SK-N-SH (cell line): ENCODE measurements around the gene DEAF1. TPM values are rescaled to one million over a fixed set of nuclear protein-coding genes. Genes with fewer than 3 reads are reported as not detected.

Experiments used
- CTCF ChIA-PET: fragments of 300-600, 350-600 bp; formaldehyde crosslinking; extraction: SDS; loops from one replicate; lab custom pipeline; 2021; lab: Yijun Ruan, JAX
- POLR2A ChIA-PET: fragments of 350-600 bp; sonication (Branson Sonifier 250); formaldehyde crosslinking; extraction: SDS; loops from one replicate; lab custom pipeline; 2020; ENCODE audit warnings: antibody characterized with exemption, inconsistent platforms; lab: Yijun Ruan, JAX
- DNase-seq: peaks from one replicate; pipeline ENCODE4 v3.0.0; 2012
- H2AFZ ChIP-seq: fragments of 200-600 bp; sonication (generic); 2 replicates; pipeline ENCODE4 v1.8.1; 2016; ENCODE audit warnings: antibody characterized with exemption, mild to moderate bottlenecking, low read depth
- H3F3A ChIP-seq: fragments of 200-600 bp; sonication (generic); replicated peaks from 2 replicates; pipeline ENCODE3; 2016; ENCODE audit warnings: antibody characterized with exemption, mild to moderate bottlenecking; ENCODE audit not compliant: insufficient read depth
- H3K27ac ChIP-seq, 2 experiments: fragments of 200-500 bp in 1 of 2; fragments of 200-600 bp in 1 of 2; sonication (Bioruptor generic) in 1 of 2; sonication (generic), shearing (Covaris generic) in 1 of 2; 2 replicates each; pipeline versions ENCODE4 v1.5.1 to v1.6.1; 2014 to 2016; ENCODE audit warnings: low read depth in 2 of 2, inconsistent platforms in 1 of 2, low read length in 1 of 2, mild to moderate bottlenecking in 1 of 2, mixed read lengths in 1 of 2
- H3K27me3 ChIP-seq: fragments of 200-600 bp; sonication (generic), shearing (Covaris generic); 2 replicates; pipeline ENCODE4 v1.6.1; 2016; ENCODE audit warnings: mixed run types; ENCODE audit not compliant: insufficient read depth
- H3K36me3 ChIP-seq, 2 experiments: fragments of 200-500 bp in 1 of 2; fragments of 200-600 bp in 1 of 2; sonication (Bioruptor generic) in 1 of 2; sonication (generic) in 1 of 2; replicated peaks in 1 of 2; 2 replicates each; pipeline versions ENCODE3 to v1.5.1; 2014 to 2016; ENCODE audit warnings: low read length in 1 of 2, mild to moderate bottlenecking in 1 of 2; ENCODE audit not compliant: insufficient read depth in 2 of 2, control insufficient read depth in 1 of 2
- H3K4me1 ChIP-seq, 2 experiments: fragments of 200-500 bp in 1 of 2; fragments of 200-600 bp in 1 of 2; sonication (Bioruptor generic) in 1 of 2; sonication (generic), shearing (Covaris generic) in 1 of 2; 2 replicates each; pipeline versions ENCODE4 v1.5.1 to v1.6.1; 2014 to 2016; ENCODE audit warnings: low read depth in 1 of 2, low read length in 1 of 2, mixed run types in 1 of 2; ENCODE audit not compliant: insufficient read depth in 2 of 2, control insufficient read depth in 1 of 2
- H3K4me2 ChIP-seq: fragments of 200-600 bp; sonication (generic), shearing (Covaris generic); 2 replicates; pipeline ENCODE4 v1.6.1; 2017; ENCODE audit warnings: mixed run types
- H3K4me3 ChIP-seq, 2 experiments: fragments of 200-500 bp in 1 of 2; fragments of 200-600 bp in 1 of 2; sonication (Bioruptor generic) in 1 of 2; sonication (generic), shearing (Covaris generic) in 1 of 2; 2 replicates each; pipeline versions ENCODE4 v1.5.1 to v1.8.1; 2014 to 2016; ENCODE audit warnings: low read depth in 2 of 2, inconsistent platforms in 1 of 2, low read length in 1 of 2, mild to moderate bottlenecking in 1 of 2, mixed read lengths in 1 of 2, moderate library complexity in 1 of 2
- H3K79me2 ChIP-seq: fragments of 200-600 bp; sonication (generic); 2 replicates; pipeline ENCODE4 v1.8.1; 2017; ENCODE audit warnings: mild to moderate bottlenecking; ENCODE audit not compliant: insufficient read depth
- H3K9ac ChIP-seq: fragments of 200-600 bp; sonication (generic); 2 replicates; pipeline ENCODE4 v1.6.1; 2017; ENCODE audit warnings: mixed run types
- H3K9me2 ChIP-seq: fragments of 200-600 bp; sonication (generic); 2 replicates; pipeline ENCODE4 v1.6.1; 2017; ENCODE audit warnings: mixed run types
- H3K9me3 ChIP-seq: fragments of 200-600 bp; sonication (generic); 2 replicates; pipeline ENCODE4 v1.6.1; 2017; ENCODE audit warnings: mixed run types, mild to moderate bottlenecking, moderate library complexity
- H4K20me1 ChIP-seq: fragments of 200-600 bp; sonication (generic); 2 replicates; pipeline ENCODE4 v1.6.1; 2017; ENCODE audit warnings: mild to moderate bottlenecking, mixed run types; ENCODE audit not compliant: insufficient read depth
- CTCF ChIP-seq: fragments of 200-600 bp; sonication (generic); IDR thresholded peaks from 2 replicates; pipeline ENCODE4 v1.6.1; 2017; ENCODE audit warnings: antibody characterized with exemption, mild to moderate bottlenecking, moderate library complexity
- EP300 ChIP-seq, 2 experiments: IDR thresholded peaks; 2 replicates each; pipeline versions ENCODE4 v1.4.0 to v1.6.1; 2012; ENCODE audit warnings: borderline replicate concordance in 1 of 2, low read depth in 1 of 2, low read length in 1 of 2
- FOXJ3 ChIP-seq: sonication (generic); formaldehyde crosslinking; IDR thresholded peaks from 2 replicates; pipeline ENCODE4 v1.5.1; 2020; ENCODE audit warnings: mild to moderate bottlenecking, missing genetic modification reagents
- IRF3 ChIP-seq: fragments of 150-350 bp; IDR thresholded peaks from 2 replicates; pipeline ENCODE4 v1.6.1; 2016; ENCODE audit warnings: mild to moderate bottlenecking, low read depth, low read length
- MEF2A ChIP-seq: IDR thresholded peaks from 2 replicates; pipeline ENCODE4 v1.4.0; 2012; ENCODE audit warnings: low read depth, borderline replicate concordance
- MXI1 ChIP-seq: IDR thresholded peaks from 2 replicates; pipeline ENCODE4 v1.6.1; 2012; ENCODE audit warnings: mild to moderate bottlenecking, low read depth, low read length, improper control_type of control experiment
- NRF1 ChIP-seq: IDR thresholded peaks from 2 replicates; pipeline ENCODE4 v1.6.1; 2012; ENCODE audit warnings: low read depth, mild to moderate bottlenecking, low read length
- PBX3 ChIP-seq: IDR thresholded peaks from 2 replicates; pipeline ENCODE4; 2012
- POLR2AphosphoS5 ChIP-seq: IDR thresholded peaks from 2 replicates; pipeline ENCODE4 v1.6.1; 2012; ENCODE audit warnings: low read depth, low read length
- RAD21 ChIP-seq: IDR thresholded peaks from 2 replicates; pipeline ENCODE4 v1.6.1; 2012; ENCODE audit warnings: mild to moderate bottlenecking, low read length
- REST ChIP-seq: IDR thresholded peaks from 2 replicates; pipeline ENCODE4 v1.6.1; 2012; ENCODE audit warnings: mild to moderate bottlenecking, low read depth, low read length, moderate library complexity
- RFX5 ChIP-seq: IDR thresholded peaks from 2 replicates; pipeline ENCODE4 v1.6.1; 2012; ENCODE audit warnings: mild to moderate bottlenecking, improper control_type of control experiment, low read length
- SMC3 ChIP-seq: IDR thresholded peaks from 2 replicates; pipeline ENCODE4 v1.6.1; 2012; ENCODE audit warnings: low read depth, low read length, improper control_type of control experiment
- TCF12 ChIP-seq: IDR thresholded peaks from 2 replicates; pipeline ENCODE4 v1.4.0; 2012
- TEAD4 ChIP-seq: IDR thresholded peaks from 2 replicates; pipeline ENCODE4 v1.4.0; 2012; ENCODE audit warnings: mild to moderate bottlenecking, borderline replicate concordance; ENCODE audit not compliant: insufficient read depth
- USF2 ChIP-seq: fragments of 150-350 bp; IDR thresholded peaks from 2 replicates; pipeline ENCODE4 v1.6.1; 2017; ENCODE audit warnings: antibody characterized with exemption, low read length, low read depth, borderline replicate concordance
- YY1 ChIP-seq: IDR thresholded peaks from 2 replicates; pipeline ENCODE4 v1.4.0; 2012; ENCODE audit warnings: low read depth, mild to moderate bottlenecking
- WGBS: methylation state at CpG from one replicate; pipeline ENCODE4 v1.1.6; 2017; ENCODE audit warnings: low lambda C conversion rate; 5-methylcytosine and 5-hydroxymethylcytosine counted together
- polyA plus RNA-seq, 3 experiments: library from polyadenylated mRNA; depleted of rRNA; stranded (reverse); fragments of >200 nt; gene quantifications; 2 replicates each; pipeline ENCODE4 v1.2.3, GENCODE V29; 2012

Gene DEAF1
- polyA plus RNA-seq, 1 of the 3 experiments (the other 2 are of a cell fraction): 40.6 TPM

GRCh38 chr11:733072-733471, 38.0 kb upstream of the DEAF1 start:
- TF ChIP-seq MXI1 (no peak), TEAD4 (no peak), PBX3 (no peak), RAD21 (no peak), IRF3 (no peak), TCF12 (no peak), RFX5 (no peak)
- Histone ChIP-seq H3K36me3 (no peaks in the 10 kb centered on the region), H3K4me2 (no peak overlapping the region), H3K79me2 (no peaks in the 10 kb centered on the region), H2AFZ (no peak overlapping the region), H3K4me3 (no peak overlapping the region), H4K20me1 (no peaks in the 10 kb centered on the region), H3K9me2 (no peaks in the 10 kb centered on the region), H3K27me3 (no peaks in the 10 kb centered on the region; the same call in 1 of the 2 replicates), H3K27ac (no peak overlapping the region), H3F3A (no peaks in the 10 kb centered on the region), H3K4me1 (peaks cover 0 to 3% of the 10 kb centered on the region in 2 experiments; a peak in 1 of 4 replicates), H3K9ac (no peak overlapping the region), H3K9me3 (no peaks in the 10 kb centered on the region)
- 69% methylated on average over 6 of the region's 20 CpGs for WGBS
- ChIA-PET CTCF (interaction anchor here (1.1 kb wide), 1 partner anchor 11 kb away, joined by 3 read pairs; no protein-coding TSS in a partner anchor), POLR2A (no interaction called here)
- no peak for DNase-seq

GRCh38 chr11:729492-730074, 34.6 kb upstream of the DEAF1 start:
- H3K4me3 ChIP-seq: no peak overlapping the region
- H3K9me2 ChIP-seq: no peaks in the 10 kb centered on the region
- H3K36me3 ChIP-seq: no peaks in the 10 kb centered on the region
- peaks cover 11% of the 10 kb centered on the region; the same call in 1 of the 2 replicates for H3K27me3 ChIP-seq
- H3K9me3 ChIP-seq: no peaks in the 10 kb centered on the region
- H3K79me2 ChIP-seq: no peaks in the 10 kb centered on the region
- ChIA-PET POLR2A (interaction anchor here (0.6 kb wide), 1 partner anchor 104 kb away, joined by 4 read pairs; no protein-coding TSS in a partner anchor), CTCF (interaction anchor here (2.1 to 11.8 kb wide), 7 partner anchors 17 to 178 kb away, joined by 5 to 150 read pairs (median 24); partner anchors contain the start of gene TALDO1)
- peaks cover 9% of the 10 kb centered on the region for H3F3A ChIP-seq
- peaks cover 0 to 10% of the 10 kb centered on the region in 2 experiments; a peak in 1 of 4 replicates for H3K4me1 ChIP-seq
- no peak overlapping the region for H3K4me2 ChIP-seq
- TF ChIP-seq POLR2AphosphoS5 (no peak), CTCF (no peak), REST (no peak), MEF2A (no peak), YY1 (no peak), NRF1 (no peak), EP300 (IDR thresholded peaks at IDR 0.05; ENCODE audit: borderline replicate concordance in 1 of 2, low read depth in 1 of 2, low read length in 1 of 2) (no peak), SMC3 (no peak), FOXJ3 (no peak), USF2 (no peak)
- no peak overlapping the region for H3K27ac ChIP-seq
- no peak overlapping the region for H3K9ac ChIP-seq
- no peak for DNase-seq
- H2AFZ ChIP-seq: no peak overlapping the region
- 82% methylated on average over 17 of the region's 17 CpGs for WGBS
- no peaks in the 10 kb centered on the region for H4K20me1 ChIP-seq
